NCI-H1417 (cell line): ENCODE data around the gene PDE3A.
"Not testable (repeated sequence)": the region's sequence is repeated elsewhere in the genome, so short reads cannot be mapped to it uniquely, and the experiment has no call there.

ENCODE experiments used
- DNase-seq, 3 experiments: peaks; one replicate each; lab custom pipeline; 2025; lab: John Stamatoyannopoulos, UW

PDE3A gene

GRCh38 chr12:20602641-20603391 lies 234.5 kb downstream of the PDE3A start:
- peak in 1 of 3 experiments; percentile 19 for DNase-seq

- no peak for DNase-seq
Measured at GRCh38 chr12:20604408-20605067, 236.2 kb downstream of the PDE3A start.

GRCh38 chr12:20615020-20615419 lies 246.7 kb downstream of the PDE3A start:
- DNase-seq: not testable (repeated sequence)

GRCh38 chr12:20616093-20616492 lies 247.8 kb downstream of the PDE3A start:
- DNase-seq: no peak

GRCh38 chr12:20620261-20620660 lies 251.9 kb downstream of the PDE3A start:
- peak in 1 of 3 experiments; percentile 34 for DNase-seq

GRCh38 chr12:20624718-20625117 lies 256.4 kb downstream of the PDE3A start:
- DNase-seq: peak in 2 of 3 experiments; percentile 40 to 59

- DNase-seq: no peak
Measured at GRCh38 chr12:20625531-20625930, 257.2 kb downstream of the PDE3A start.

GRCh38 chr12:20627001-20627588 lies 258.8 kb downstream of the PDE3A start:
- DNase-seq: no peak

GRCh38 chr12:20628226-20628787 lies 260.0 kb downstream of the PDE3A start:
- no peak for DNase-seq

- DNase-seq: no peak
Measured at GRCh38 chr12:20628999-20629398, 260.7 kb downstream of the PDE3A start.

GRCh38 chr12:20629414-20630156 lies 261.2 kb downstream of the PDE3A start:
- DNase-seq: no peak

GRCh38 chr12:20631711-20632110 lies 263.4 kb downstream of the PDE3A start:
- DNase-seq: peak in 1 of 3 experiments; percentile 5

GRCh38 chr12:20641106-20641505 lies 272.8 kb downstream of the PDE3A start:
- no peak for DNase-seq

- DNase-seq: no peak
Measured at GRCh38 chr12:20643822-20644221, 275.5 kb downstream of the PDE3A start.

- peak; percentile 9 to 75 (median 34) for DNase-seq
Measured at GRCh38 chr12:20646239-20646827, 278.0 kb downstream of the PDE3A start.

- no peak for DNase-seq
Measured at GRCh38 chr12:20653871-20654270, 285.5 kb downstream of the PDE3A start.

GRCh38 chr12:20656600-20656999 lies 288.3 kb downstream of the PDE3A start:
- DNase-seq: no peak

- DNase-seq: no peak
Measured at GRCh38 chr12:20657496-20657895, 289.2 kb downstream of the PDE3A start.

- no peak for DNase-seq
Measured at GRCh38 chr12:20681334-20681733, 313.0 kb downstream of the PDE3A start.

GRCh38 chr12:20695232-20695631 lies 326.9 kb downstream of the PDE3A start, which contains the start of gene SLCO1C1:
TSS of gene SLCO1C1 (plus strand) at chr12:20695332. CDS start at chr12:20699577, 4,245 bp downstream.
- no peak for DNase-seq

GRCh38 chr12:20696181-20696905 lies 328.0 kb downstream of the PDE3A start:
- no peak for DNase-seq
